Neural progenitor cell (in vitro differentiated cells): ENCODE results near the gene EVA1A. TPM values are rescaled to one million over a fixed set of nuclear protein-coding genes. Genes with fewer than 3 reads are reported as not detected.

Experiments used
- DNase-seq: peaks from one replicate; pipeline ENCODE4 v3.0.0-alpha.2; 2016; ENCODE audit warnings: low spot score
- H2AFZ ChIP-seq: fragments of 200-600 bp; sonication (generic); replicated peaks from 2 replicates; pipeline ENCODE4 v1.6.1; 2016; ENCODE audit warnings: antibody characterized with exemption
- H3F3A ChIP-seq: fragments of 200-600 bp; sonication (generic); 2 replicates; pipeline ENCODE4 v1.6.1; 2016; ENCODE audit warnings: antibody characterized with exemption, low read depth
- H3K27ac ChIP-seq: fragments of 200-600 bp; sonication (generic); 2 replicates; pipeline ENCODE4 v1.5.1; 2016; ENCODE audit warnings: mild to moderate bottlenecking
- H3K27me3 ChIP-seq: fragments of 200-600 bp; sonication (generic); 2 replicates; pipeline ENCODE4 v1.6.1; 2016; ENCODE audit warnings: mild to moderate bottlenecking, moderate library complexity
- H3K36me3 ChIP-seq: fragments of 200-600 bp; sonication (generic); 2 replicates; pipeline ENCODE4 v1.5.1; 2016
- H3K4me1 ChIP-seq: fragments of 200-600 bp; sonication (generic); 2 replicates; pipeline ENCODE4 v1.6.1; 2016; ENCODE audit warnings: mixed run types
- H3K4me2 ChIP-seq: fragments of 200-600 bp; sonication (generic); 2 replicates; pipeline ENCODE4 v1.6.1; 2016
- H3K4me3 ChIP-seq: fragments of 200-600 bp; sonication (generic); 2 replicates; pipeline ENCODE4 v1.5.1; 2016
- H3K79me2 ChIP-seq: fragments of 200-600 bp; sonication (generic); 2 replicates; pipeline ENCODE4 v1.6.1; 2016; ENCODE audit warnings: low read depth
- H3K9ac ChIP-seq: fragments of 200-600 bp; sonication (generic); 2 replicates; pipeline ENCODE4 v1.6.1; 2016
- H3K9me3 ChIP-seq: fragments of 200-600 bp; sonication (generic); 2 replicates; pipeline ENCODE4 v1.5.1; 2016; ENCODE audit warnings: low read depth
- H4K20me1 ChIP-seq: fragments of 200-600 bp; sonication (generic); 2 replicates; pipeline ENCODE4 v1.6.1; 2016; ENCODE audit warnings: low read depth
- H3K27ac Mint-ChIP-seq: 3 replicates; pipeline ENCODE4 v1.8.0; 2021; ENCODE audit warnings: mixed read lengths
- H3K27me3 Mint-ChIP-seq: 2 replicates; pipeline ENCODE4 v1.8.0; 2022; ENCODE audit warnings: low read depth, mild to moderate bottlenecking, inconsistent platforms, moderate library complexity, mixed read lengths; ENCODE audit not compliant: insufficient read depth
- H3K36me3 Mint-ChIP-seq: 3 replicates; pipeline ENCODE4 v1.8.0; 2021; ENCODE audit warnings: mixed read lengths
- H3K4me1 Mint-ChIP-seq: 3 replicates; pipeline ENCODE4 v1.8.0; 2021; ENCODE audit warnings: mixed read lengths
- H3K4me3 Mint-ChIP-seq: 3 replicates; pipeline ENCODE4 v1.8.0; 2021; ENCODE audit warnings: mild to moderate bottlenecking, moderate library complexity, mixed read lengths
- H3K9me3 Mint-ChIP-seq: 3 replicates; pipeline ENCODE4 v1.8.0; 2020; ENCODE audit warnings: mixed read lengths
- CTCF ChIP-seq: fragments of 200-600 bp; sonication (generic); IDR thresholded peaks from 2 replicates; pipeline ENCODE4 v1.5.1; 2017; ENCODE audit warnings: antibody characterized with exemption, mild to moderate bottlenecking
- EZH2 ChIP-seq: fragments of 200-600 bp; sonication (generic); IDR thresholded peaks from 2 replicates; pipeline ENCODE4 v1.6.1; 2017; ENCODE audit warnings: antibody characterized with exemption, mild to moderate bottlenecking, moderate library complexity
- EZH2phosphoT487 ChIP-seq: fragments of 200-600 bp; sonication (generic); IDR thresholded peaks from 2 replicates; pipeline ENCODE4 v1.6.1; 2017; ENCODE audit warnings: antibody characterized with exemption
- total RNA-seq: library from RNA; depleted of rRNA; stranded (reverse); fragments of >200 nt; gene quantifications from 2 replicates; pipeline ENCODE4 v1.2.3, GENCODE V29; 2015; ENCODE audit warnings: low replicate concordance

EVA1A gene
- total RNA-seq, 1 donor from 2014 or later, result 2.8 TPM

GRCh38 chr2:75524276-75524911, 36.3 kb downstream of the EVA1A start:
- no peaks in the 10 kb centered on the region for H3K27me3 ChIP-seq
- Mint-ChIP-seq H3K27ac (no peak overlapping the region), H3K36me3 (no peaks in the 10 kb centered on the region), H3K27me3 (no peaks in the 10 kb centered on the region), H3K4me3 (no peak overlapping the region), H3K9me3 (no peaks in the 10 kb centered on the region), H3K4me1 (peaks cover 6% of the 10 kb centered on the region)
- H3K9ac ChIP-seq, result no peak overlapping the region
- TF ChIP-seq EZH2 (no peak), EZH2phosphoT487 (no peak), CTCF (no peak)
- H3K4me2 ChIP-seq, result no peak overlapping the region
- no peaks in the 10 kb centered on the region for H3K4me1 ChIP-seq
- no peaks in the 10 kb centered on the region for H3K9me3 ChIP-seq
- no peaks in the 10 kb centered on the region for H4K20me1 ChIP-seq
- no peaks in the 10 kb centered on the region for H3K36me3 ChIP-seq
- no peak overlapping the region for H3K4me3 ChIP-seq
- H3K79me2 ChIP-seq, result no peaks in the 10 kb centered on the region
- no peaks in the 10 kb centered on the region for H3F3A ChIP-seq
- H2AFZ ChIP-seq, result no peak overlapping the region
- no peak for DNase-seq
- no peak overlapping the region for H3K27ac ChIP-seq

GRCh38 chr2:75523313-75524275, 37.1 kb downstream of the EVA1A start:
- Histone ChIP-seq H3K4me3 (no peak overlapping the region), H3K27ac (no peak overlapping the region), H2AFZ (no peak overlapping the region), H3K4me1 (no peaks in the 10 kb centered on the region), H3K9ac (no peak overlapping the region), H3F3A (no peaks in the 10 kb centered on the region), H4K20me1 (no peaks in the 10 kb centered on the region), H3K27me3 (no peaks in the 10 kb centered on the region), H3K36me3 (no peaks in the 10 kb centered on the region), H3K79me2 (no peaks in the 10 kb centered on the region), H3K4me2 (no peak overlapping the region), H3K9me3 (no peaks in the 10 kb centered on the region)
- H3K4me1 Mint-ChIP-seq, result peaks cover 6% of the 10 kb centered on the region
- no peaks in the 10 kb centered on the region for H3K36me3 Mint-ChIP-seq
- DNase-seq, result no peak
- peaks cover 3% of the 10 kb centered on the region for H3K27me3 Mint-ChIP-seq
- H3K4me3 Mint-ChIP-seq, result no peak overlapping the region
- no peaks in the 10 kb centered on the region for H3K9me3 Mint-ChIP-seq
- no peak overlapping the region for H3K27ac Mint-ChIP-seq
- no peak for TF ChIP-seq EZH2
- no peak for TF ChIP-seq EZH2phosphoT487
- TF ChIP-seq CTCF, result no peak

- H3K4me3 ChIP-seq, result no peak overlapping the region
- H3K4me3 Mint-ChIP-seq, result no peak overlapping the region
- DNase-seq, result no peak
- H3K27ac Mint-ChIP-seq, result no peak overlapping the region
- peaks cover under 1% of the 10 kb centered on the region for H3K4me1 Mint-ChIP-seq
- no peaks in the 10 kb centered on the region for H3F3A ChIP-seq
- H3K79me2 ChIP-seq, result no peaks in the 10 kb centered on the region
- no peak overlapping the region for H3K27ac ChIP-seq
- no peaks in the 10 kb centered on the region for H4K20me1 ChIP-seq
- H2AFZ ChIP-seq, result no peak overlapping the region
- no peaks in the 10 kb centered on the region for H3K36me3 ChIP-seq
- H3K4me2 ChIP-seq, result no peak overlapping the region
- no peak overlapping the region for H3K9ac ChIP-seq
- H3K4me1 ChIP-seq, result no peaks in the 10 kb centered on the region
- no peaks in the 10 kb centered on the region for H3K9me3 Mint-ChIP-seq
- H3K27me3 ChIP-seq, result no peaks in the 10 kb centered on the region
- TF ChIP-seq EZH2phosphoT487 (no peak), EZH2 (no peak), CTCF (no peak)
- H3K36me3 Mint-ChIP-seq, result no peaks in the 10 kb centered on the region
- no peaks in the 10 kb centered on the region for H3K9me3 ChIP-seq
- H3K27me3 Mint-ChIP-seq, result peaks cover 3% of the 10 kb centered on the region
These were observed 38.0 kb downstream of the EVA1A start for GRCh38 chr2:75522543-75523312.
